GM19035 (cell line): ENCODE results near the gene EFL1.

Experiments used
- ATAC-seq: cut with Tn5 transposase; IDR thresholded peaks from one replicate; pipeline ENCODE4 v1.9.1; 2021; ENCODE audit not compliant: unreplicated experiment

Gene EFL1

GRCh38 chr15:82086243-82086995 is 176.1 kb downstream of the EFL1 start:
- no peak for ATAC-seq

GRCh38 chr15:82081914-82082762 is 180.4 kb downstream of the EFL1 start:
- ATAC-seq: no peak

- no peak for ATAC-seq
These were observed 181.8 kb downstream of the EFL1 start for GRCh38 chr15:82080774-82081173.
